PC-9 (cell line): ENCODE measurements around the gene KCNC4.

Experiments used
- CTCF ChIP-seq: fragments of 200-600 bp; sonication (generic); conservative IDR thresholded peaks from 2 replicates; pipeline ENCODE4 v1.6.1; 2017; ENCODE audit warnings: mixed run types, antibody characterized with exemption, mild to moderate bottlenecking, moderate library complexity
- EZH2 ChIP-seq: fragments of 200-600 bp; sonication (generic); IDR thresholded peaks from 2 replicates; pipeline ENCODE4 v1.8.0; 2017; ENCODE audit warnings: antibody characterized with exemption, low read depth

- TF ChIP-seq CTCF (no peak), EZH2 (no peak)
These were observed 4.4 kb upstream of the KCNC4 start for GRCh38 chr1:110205591-110206155.
